Activated T-cell treated with anti-CD3 and anti-CD28 coated beads, Interleukin-2, amount 50 U/mL, for 72 hours (primary cell): ENCODE results near the gene KCNG1. TPM values are rescaled to one million over a fixed set of nuclear protein-coding genes. Genes with fewer than 3 reads are reported as not detected.

Experiments used
- ATAC-seq, 2 donors: fragments of 150-1000 bp; cut with Tn5 transposase; replicated peaks in 1 of 2; 2 replicates each; pipeline ENCODE4 v1.10.0; 2021; ENCODE audit warnings: moderate library complexity in 2 of 2, mild to moderate bottlenecking in 1 of 2
- DNase-seq, 2 donors: peaks; one replicate each; pipeline ENCODE4 v3.0.0; 2021 to 2022; ENCODE audit warnings: mixed read lengths in 1 of 2
- H3K27ac Mint-ChIP-seq: one replicate; pipeline ENCODE4 v1.8.0; 2022; ENCODE audit warnings: mild to moderate bottlenecking, moderate library complexity, mixed read lengths
- H3K27me3 Mint-ChIP-seq: one replicate; pipeline ENCODE4 v1.8.0; 2022; ENCODE audit warnings: low read depth, mixed read lengths
- H3K36me3 Mint-ChIP-seq, 2 donors: one replicate each; pipeline ENCODE4 v1.8.0; 2022; ENCODE audit warnings: mixed read lengths in 2 of 2, mild to moderate bottlenecking in 1 of 2; ENCODE audit not compliant: insufficient read depth in 2 of 2
- H3K4me1 Mint-ChIP-seq: one replicate; pipeline ENCODE4 v1.8.0; 2022; ENCODE audit warnings: low read depth, mixed read lengths
- H3K4me3 Mint-ChIP-seq, 2 donors: one replicate each; pipeline ENCODE4 v1.8.0; 2022; ENCODE audit warnings: mild to moderate bottlenecking in 2 of 2, mixed read lengths in 2 of 2, moderate library complexity in 2 of 2
- H3K9me3 Mint-ChIP-seq, 2 donors: one replicate each; pipeline ENCODE4 v1.8.0; 2022; ENCODE audit warnings: mixed read lengths in 2 of 2
- total RNA-seq, 2 donors: library from RNA; stranded (reverse); gene quantifications; one replicate each; pipeline ENCODE4 v1.2.3, GENCODE V29; 2022

KCNG1 gene
- total RNA-seq, 2 donors from 2014 or later = 1.6 to 4.0 TPM

GRCh38 chr20:51017251-51017650 lies 5.7 kb downstream of the KCNG1 start:
- no peak overlapping the region for H3K4me3 Mint-ChIP-seq
- H3K27ac Mint-ChIP-seq = no peak overlapping the region
- H3K4me1 Mint-ChIP-seq = peaks cover 5% of the 10 kb centered on the region
- no peaks in the 10 kb centered on the region for H3K9me3 Mint-ChIP-seq
- H3K36me3 Mint-ChIP-seq = no peaks in the 10 kb centered on the region
- H3K27me3 Mint-ChIP-seq = peaks cover 56% of the 10 kb centered on the region
- ATAC-seq = no peak
- DNase-seq = no peak

GRCh38 chr20:51016521-51016920 lies 6.4 kb downstream of the KCNG1 start:
- Mint-ChIP-seq H3K4me3 (no peak overlapping the region), H3K27me3 (peaks cover 49% of the 10 kb centered on the region), H3K9me3 (no peaks in the 10 kb centered on the region), H3K4me1 (no peaks in the 10 kb centered on the region), H3K36me3 (no peaks in the 10 kb centered on the region), H3K27ac (no peak overlapping the region)
- no peak for ATAC-seq
- DNase-seq = no peak

- Mint-ChIP-seq H3K27me3 (peaks cover 38% of the 10 kb centered on the region), H3K4me1 (no peaks in the 10 kb centered on the region), H3K9me3 (no peaks in the 10 kb centered on the region), H3K4me3 (no peak overlapping the region), H3K27ac (no peak overlapping the region), H3K36me3 (no peaks in the 10 kb centered on the region)
- no peak for ATAC-seq
- DNase-seq = peak; percentile 25 to 29
These were observed 7.8 kb downstream of the KCNG1 start for GRCh38 chr20:51014797-51015722.

GRCh38 chr20:51013577-51014330 lies 9.2 kb downstream of the KCNG1 start:
- H3K4me3 Mint-ChIP-seq = no peak overlapping the region

GRCh38 chr20:51012357-51012756 lies 10.6 kb downstream of the KCNG1 start:
- H3K4me1 Mint-ChIP-seq = no peaks in the 10 kb centered on the region
- H3K27ac Mint-ChIP-seq = no peak overlapping the region
- no peak for DNase-seq

More at GRCh38 chr20:51013577-51014330, 9.2 kb downstream of the KCNG1 start:
- no peaks in the 10 kb centered on the region for H3K4me1 Mint-ChIP-seq
- ATAC-seq (no peak), DNase-seq (no peak)
- peaks cover 32% of the 10 kb centered on the region for H3K27me3 Mint-ChIP-seq
- no peak overlapping the region for H3K27ac Mint-ChIP-seq
- no peaks in the 10 kb centered on the region for H3K9me3 Mint-ChIP-seq
- H3K36me3 Mint-ChIP-seq = no peaks in the 10 kb centered on the region

GRCh38 chr20:51011479-51011878 lies 11.4 kb downstream of the KCNG1 start:
- ATAC-seq (no peak), DNase-seq (no peak)
- no peaks in the 10 kb centered on the region for H3K9me3 Mint-ChIP-seq
- peaks cover 21% of the 10 kb centered on the region for H3K27me3 Mint-ChIP-seq
- H3K36me3 Mint-ChIP-seq = no peaks in the 10 kb centered on the region
- H3K27ac Mint-ChIP-seq = no peak overlapping the region
- H3K4me3 Mint-ChIP-seq = no peak overlapping the region
- H3K4me1 Mint-ChIP-seq = no peaks in the 10 kb centered on the region

More at GRCh38 chr20:51012357-51012756, 10.6 kb downstream of the KCNG1 start:
- ATAC-seq = no peak
- Mint-ChIP-seq H3K9me3 (no peaks in the 10 kb centered on the region), H3K27me3 (peaks cover 29% of the 10 kb centered on the region), H3K36me3 (no peaks in the 10 kb centered on the region), H3K4me3 (no peak overlapping the region)

- Mint-ChIP-seq H3K9me3 (no peaks in the 10 kb centered on the region), H3K27me3 (peaks cover 24% of the 10 kb centered on the region), H3K4me3 (no peak overlapping the region), H3K4me1 (no peaks in the 10 kb centered on the region), H3K27ac (no peak overlapping the region), H3K36me3 (no peaks in the 10 kb centered on the region)
- DNase-seq = no peak
- ATAC-seq = no peak
These were observed 12.0 kb downstream of the KCNG1 start for GRCh38 chr20:51010932-51011331.

GRCh38 chr20:51010043-51010365 lies 12.9 kb downstream of the KCNG1 start:
- no peaks in the 10 kb centered on the region for H3K36me3 Mint-ChIP-seq
- ATAC-seq (no peak), DNase-seq (no peak)
- no peaks in the 10 kb centered on the region for H3K4me1 Mint-ChIP-seq
- no peak overlapping the region for H3K27ac Mint-ChIP-seq
- H3K27me3 Mint-ChIP-seq = peaks cover 26% of the 10 kb centered on the region
- H3K4me3 Mint-ChIP-seq = no peak overlapping the region
- H3K9me3 Mint-ChIP-seq = no peaks in the 10 kb centered on the region

- Mint-ChIP-seq H3K27ac (no peak overlapping the region), H3K4me1 (no peaks in the 10 kb centered on the region), H3K9me3 (no peaks in the 10 kb centered on the region), H3K4me3 (no peak overlapping the region), H3K36me3 (no peaks in the 10 kb centered on the region), H3K27me3 (peaks cover 23% of the 10 kb centered on the region)
- ATAC-seq (no peak), DNase-seq (no peak)
These were observed 13.4 kb downstream of the KCNG1 start for GRCh38 chr20:51009303-51010042.

GRCh38 chr20:51008718-51009117 lies 14.2 kb downstream of the KCNG1 start:
- ATAC-seq (no peak), DNase-seq (no peak)
- peaks cover 15% of the 10 kb centered on the region for H3K27me3 Mint-ChIP-seq
- H3K9me3 Mint-ChIP-seq = no peaks in the 10 kb centered on the region
- H3K36me3 Mint-ChIP-seq = no peaks in the 10 kb centered on the region
- no peak overlapping the region for H3K4me3 Mint-ChIP-seq
- H3K4me1 Mint-ChIP-seq = no peaks in the 10 kb centered on the region
- no peak overlapping the region for H3K27ac Mint-ChIP-seq

- no peak for DNase-seq
- Mint-ChIP-seq H3K36me3 (no peaks in the 10 kb centered on the region), H3K9me3 (no peaks in the 10 kb centered on the region), H3K4me3 (no peak overlapping the region), H3K4me1 (peaks cover 4% of the 10 kb centered on the region), H3K27ac (no peak overlapping the region), H3K27me3 (peaks cover 33% of the 10 kb centered on the region)
- ATAC-seq = no peak
These were observed 17.7 kb downstream of the KCNG1 start for GRCh38 chr20:51005214-51005613.

GRCh38 chr20:51004781-51005180 lies 18.1 kb downstream of the KCNG1 start:
- Mint-ChIP-seq H3K27ac (no peak overlapping the region), H3K27me3 (peaks cover 33% of the 10 kb centered on the region), H3K36me3 (no peaks in the 10 kb centered on the region), H3K9me3 (no peaks in the 10 kb centered on the region), H3K4me3 (no peak overlapping the region), H3K4me1 (peaks cover 4% of the 10 kb centered on the region)
- DNase-seq (no peak), ATAC-seq (no peak)

- no peak overlapping the region for H3K4me3 Mint-ChIP-seq
- H3K27me3 Mint-ChIP-seq = peaks cover 36% of the 10 kb centered on the region
- H3K9me3 Mint-ChIP-seq = no peaks in the 10 kb centered on the region
- peaks cover 4% of the 10 kb centered on the region for H3K4me1 Mint-ChIP-seq
- no peaks in the 10 kb centered on the region for H3K36me3 Mint-ChIP-seq
- ATAC-seq (no peak), DNase-seq (no peak)
- H3K27ac Mint-ChIP-seq = no peak overlapping the region
These were observed 18.6 kb downstream of the KCNG1 start for GRCh38 chr20:51004305-51004727.
